ENCODE data around the gene TMEM107. TPM values are rescaled to one million over a fixed set of nuclear protein-coding genes. Genes with fewer than 3 reads are reported as not detected.

Gene TMEM107
- total RNA-seq, 1 donor: 8.3 TPM

- DNase-seq (ENCODE audit: insufficient read length, low spot score, missing footprints): peak; percentile 98
- H2AFZ ChIP-seq (ENCODE audit: low read length): peak within 1 kb of the TSS; percentile 97
- H3K27ac ChIP-seq (ENCODE audit: low read depth, low read length): peak within 1 kb of the TSS; percentile 90
- H4K20me1 ChIP-seq (ENCODE audit: insufficient read depth, low read length): no peaks in the 10 kb centered on the region
- no peak for TF ChIP-seq CTCF (IDR thresholded peaks at IDR 0.05; ENCODE audit: extremely low read depth, low read depth, low read length)
- no peaks in the 10 kb centered on the region for H3K27me3 ChIP-seq (ENCODE audit: insufficient read depth, low read length)
- peaks cover 29% of the 10 kb centered on the region for H3K79me2 ChIP-seq (ENCODE audit: insufficient read depth, low read length)
- peaks cover 17% of the 10 kb centered on the region for H3K4me1 ChIP-seq (ENCODE audit: insufficient read depth, low read length)
- no peaks in the 10 kb centered on the region for H3K9me3 ChIP-seq (ENCODE audit: low read depth, low read length)
- peak within 1 kb of the TSS; percentile 96 for H3K4me3 ChIP-seq (ENCODE audit: insufficient read depth, low read length)
- peaks cover 4% of the 10 kb centered on the region for H3K36me3 ChIP-seq (ENCODE audit: insufficient read depth, low read length)
- peak within 1 kb of the TSS; percentile 98 for H3K4me2 ChIP-seq (ENCODE audit: insufficient read depth, low read length)
Observed at GRCh38 chr17:8209907-8210760, 34.0 kb upstream of the TMEM107 start, which contains the start of gene AURKB. AURKB (minus strand) TSS chr17:8210575; CDS start chr17:8210224, 351 bp downstream.

- H3K4me1 ChIP-seq (ENCODE audit: insufficient read depth, low read length): peaks cover 17% of the 10 kb centered on the region
- no peak overlapping the region for H3K27ac ChIP-seq (ENCODE audit: low read depth, low read length)
- no peak overlapping the region for H3K4me3 ChIP-seq (ENCODE audit: insufficient read depth, low read length)
- peaks cover 11% of the 10 kb centered on the region for H3K36me3 ChIP-seq (ENCODE audit: insufficient read depth, low read length)
- H3K4me2 ChIP-seq (ENCODE audit: insufficient read depth, low read length): no peak overlapping the region
- no peak for TF ChIP-seq CTCF (IDR thresholded peaks at IDR 0.05; ENCODE audit: extremely low read depth, low read depth, low read length)
- no peaks in the 10 kb centered on the region for H3K9me3 ChIP-seq (ENCODE audit: low read depth, low read length)
- no peak for DNase-seq (ENCODE audit: insufficient read length, low spot score, missing footprints)
- peaks cover 29% of the 10 kb centered on the region for H3K79me2 ChIP-seq (ENCODE audit: insufficient read depth, low read length)
- no peaks in the 10 kb centered on the region for H4K20me1 ChIP-seq (ENCODE audit: insufficient read depth, low read length)
- H2AFZ ChIP-seq (ENCODE audit: low read length): no peak overlapping the region
- no peaks in the 10 kb centered on the region for H3K27me3 ChIP-seq (ENCODE audit: insufficient read depth, low read length)
Observed at GRCh38 chr17:8206536-8206935, 30.4 kb upstream of the TMEM107 start.

GRCh38 chr17:8204761-8205555 is 28.8 kb upstream of the TMEM107 start:
- Histone ChIP-seq H3K4me3 (ENCODE audit: insufficient read depth, low read length) (no peak overlapping the region), H3K4me1 (ENCODE audit: insufficient read depth, low read length) (peaks cover 15% of the 10 kb centered on the region), H4K20me1 (ENCODE audit: insufficient read depth, low read length) (no peaks in the 10 kb centered on the region), H2AFZ (ENCODE audit: low read length) (no peak overlapping the region), H3K9me3 (ENCODE audit: low read depth, low read length) (no peaks in the 10 kb centered on the region), H3K79me2 (ENCODE audit: insufficient read depth, low read length) (peaks cover 29% of the 10 kb centered on the region), H3K27ac (ENCODE audit: low read depth, low read length) (no peak overlapping the region), H3K4me2 (ENCODE audit: insufficient read depth, low read length) (no peak overlapping the region), H3K27me3 (ENCODE audit: insufficient read depth, low read length) (no peaks in the 10 kb centered on the region), H3K36me3 (ENCODE audit: insufficient read depth, low read length) (peaks cover 11% of the 10 kb centered on the region)
- DNase-seq (ENCODE audit: insufficient read length, low spot score, missing footprints): peak; percentile 65
- TF ChIP-seq CTCF (IDR thresholded peaks at IDR 0.05; ENCODE audit: extremely low read depth, low read depth, low read length): no peak

Data from osteoblast (primary cell).